Measurements from ENCODE around the gene CACNG4. TPM values are rescaled to one million over a fixed set of nuclear protein-coding genes. Genes with fewer than 3 reads are reported as not detected.

The CACNG4 gene
- total and polyA plus RNA-seq, 9 of the 15 experiments (the other 6 are each of a cell fraction or from before 2014, with no cell fraction given), result 0.07 TPM; not detected in 8

- H2AFZ ChIP-seq (ENCODE audit: low read depth, low read length), result no peak overlapping the region
- BruUV-seq (replicated peaks), result no TSS peak
- POLR2A ChIA-PET, result no interaction called here
- no peak overlapping the region for H3K9ac ChIP-seq (ENCODE audit: insufficient read depth in 1 of 2, low read depth in 2 of 2, low read length in 2 of 2)
- no peak overlapping the region for H3K4me3 ChIP-seq
- no peaks in the 10 kb centered on the region for H4K20me1 ChIP-seq (replicated peaks; ENCODE audit: control insufficient read depth, insufficient read depth, low read length)
- DNase-seq (ENCODE audit: extremely low read depth in 1 of 4, low spot score in 3 of 4), result no peak
- intact Hi-C loops (cut with micrococcal nuclease) (no loop called here), in situ Hi-C loops (cut with MboI) (no loop called here)
- CTCF ChIA-PET (ENCODE audit: low intra/inter-chr PET ratio), result no interaction called here
- H3K36me3 ChIP-seq (ENCODE audit: control insufficient read depth, insufficient read depth, low read length), result no peaks in the 10 kb centered on the region
- H3K27ac ChIP-seq (ENCODE audit: extremely low read depth, low read depth, low read length), result no peak overlapping the region
- no peaks in the 10 kb centered on the region for H3K9me1 ChIP-seq (ENCODE audit: control insufficient read depth, insufficient read depth, low read length)
- H3K79me2 ChIP-seq (ENCODE audit: control insufficient read depth, insufficient read depth, low read length), result no peaks in the 10 kb centered on the region
- H3K4me1 ChIP-seq (replicated peaks in 1 of 2; ENCODE audit: control insufficient read depth in 2 of 2, insufficient read depth in 2 of 2, low read length in 2 of 2), result no peaks in the 10 kb centered on the region
- 2% methylated on average over 2 of the region's 2 CpGs for WGBS (ENCODE audit: insufficient coverage, low coverage, missing lambda C conversion rate)
- no peaks in the 10 kb centered on the region; the same call in 1 of the 2 replicates for H3K9me3 ChIP-seq (replicated peaks; ENCODE audit: control insufficient read depth, insufficient read depth, low read depth, low read length)
- FAIRE-seq, result no peak
- H3K4me2 ChIP-seq (ENCODE audit: insufficient read depth, low read length), result no peak overlapping the region
- ATAC-seq, result no peak
- H3K27me3 ChIP-seq (ENCODE audit: control insufficient read depth in 2 of 2, insufficient read depth in 2 of 2, low read length in 2 of 2), result peaks cover 0 to 4% of the 10 kb centered on the region in 2 experiments; a peak in 1 of 5 replicates
- no peak for TF ChIP-seq ILK (tag; IDR thresholded peaks at IDR 0.05; ENCODE audit: borderline replicate concordance, low read depth)
- no peak for TF ChIP-seq ZNF592 (IDR thresholded peaks at IDR 0.05)
- no peak for TF ChIP-seq ZNF280B (CRISPR knock-in tag; IDR thresholded peaks at IDR 0.05)
- TF ChIP-seq ZNF24 (IDR thresholded peaks at IDR 0.05), result no peak
- TF ChIP-seq ZKSCAN8 (CRISPR knock-in tag; IDR thresholded peaks at IDR 0.05), result no peak
- no peak for TF ChIP-seq TRIM24 (IDR thresholded peaks at IDR 0.05)
- no peak for TF ChIP-seq ZNF77 (CRISPR knock-in tag; IDR thresholded peaks at IDR 0.05)
- no peak for TF ChIP-seq SIX5 (IDR thresholded peaks at IDR 0.05; ENCODE audit: borderline replicate concordance in 1 of 2, insufficient read depth in 1 of 2, low read depth in 1 of 2, low read length in 2 of 2)
- no peak for TF ChIP-seq RBBP5 (IDR thresholded peaks at IDR 0.05; ENCODE audit: borderline replicate concordance, insufficient read depth, low read length, poor library complexity, severe bottlenecking)
- TF ChIP-seq MEF2D (tag; conservative IDR thresholded peaks at IDR 0.05; ENCODE audit: low read depth), result no peak
- TF ChIP-seq MITF (IDR thresholded peaks at IDR 0.05), result no peak
- no peak for TF ChIP-seq ZNF212 (CRISPR knock-in tag; IDR thresholded peaks at IDR 0.05)
- TF ChIP-seq ATF2 (CRISPR knock-in tag; IDR thresholded peaks at IDR 0.05), result no peak
- TF ChIP-seq TARDBP (IDR thresholded peaks at IDR 0.05), result no peak
Measured at GRCh38 chr17:66932311-66932710, 32.2 kb upstream of the CACNG4 start.

All from K562 (cell line).